Mesenchymal stem cell (in vitro differentiated cells and primary cell): Measurements from ENCODE around the gene NOTUM.
A peak's percentile ranks its signal among the peaks of the same experiment; 100 is the strongest.

ENCODE experiments used
- DNase-seq: peaks from one replicate; pipeline ENCODE4 v3.0.0-alpha.2; 2013
- H2AFZ ChIP-seq: one replicate; pipeline ENCODE4 v1.6.1; 2013; ENCODE audit warnings: low read depth, mild to moderate bottlenecking, control low read depth, inconsistent platforms, low read length, moderate library complexity
- H2AK5ac ChIP-seq: 2 replicates; pipeline ENCODE4 v1.6.1; 2013; ENCODE audit warnings: low read length, moderate library complexity, mild to moderate bottlenecking, inconsistent platforms; ENCODE audit not compliant: severe bottlenecking
- H2BK120ac ChIP-seq: one replicate; pipeline ENCODE4 v1.6.1; 2013; ENCODE audit warnings: low read depth, mild to moderate bottlenecking, inconsistent platforms, low read length, moderate library complexity
- H2BK12ac ChIP-seq, 2 experiments: one replicate each; pipeline ENCODE4 v1.6.1; 2013; ENCODE audit warnings: inconsistent platforms in 2 of 2, low read length in 2 of 2, mild to moderate bottlenecking in 2 of 2, moderate library complexity in 2 of 2, control low read depth in 1 of 2
- H2BK15ac ChIP-seq: one replicate; pipeline ENCODE4 v1.6.1; 2013; ENCODE audit warnings: mild to moderate bottlenecking, low read depth, inconsistent platforms; ENCODE audit not compliant: poor library complexity, severe bottlenecking
- H2BK5ac ChIP-seq: 2 replicates; pipeline ENCODE4 v1.6.1; 2013; ENCODE audit warnings: low read depth, mild to moderate bottlenecking, low read length, control low read depth, inconsistent platforms; ENCODE audit not compliant: poor library complexity, severe bottlenecking
- H3K14ac ChIP-seq, 2 experiments: one replicate each; pipeline ENCODE4 v1.6.1; 2013; ENCODE audit warnings: inconsistent platforms in 2 of 2, low read length in 2 of 2, control low read depth in 1 of 2, mild to moderate bottlenecking in 1 of 2, moderate library complexity in 1 of 2
- H3K18ac ChIP-seq, 2 experiments: one replicate each; pipeline ENCODE4 v1.6.1; 2013; ENCODE audit warnings: inconsistent platforms in 2 of 2, low read length in 2 of 2, control low read depth in 1 of 2, low read depth in 1 of 2, mild to moderate bottlenecking in 1 of 2
- H3K23ac ChIP-seq, 2 experiments: one replicate each; pipeline ENCODE4 v1.6.1; 2013; ENCODE audit warnings: inconsistent platforms in 2 of 2, low read length in 2 of 2, mild to moderate bottlenecking in 2 of 2, moderate library complexity in 2 of 2, control low read depth in 1 of 2
- H3K27ac ChIP-seq: 2 replicates; pipeline ENCODE4 v1.5.1; 2013; ENCODE audit warnings: mild to moderate bottlenecking, moderate library complexity, low read length, control low read depth, inconsistent platforms; ENCODE audit not compliant: poor library complexity, severe bottlenecking
- H3K27me3 ChIP-seq, 2 experiments: 2 replicates each; pipeline versions ENCODE4 v1.6.1 to v1.7.0; 2013; ENCODE audit warnings: low read length in 2 of 2, mild to moderate bottlenecking in 2 of 2, moderate library complexity in 2 of 2, control low read depth in 1 of 2, inconsistent platforms in 1 of 2; ENCODE audit not compliant: control insufficient read depth in 1 of 2, insufficient read depth in 1 of 2
- H3K36me3 ChIP-seq, 2 experiments: 2 replicates each; pipeline versions ENCODE4 v1.6.1 to v1.7.0; 2013; ENCODE audit warnings: low read length in 2 of 2, control low read depth in 1 of 2, inconsistent platforms in 1 of 2, low read depth in 1 of 2, mild to moderate bottlenecking in 1 of 2; ENCODE audit not compliant: insufficient read depth in 2 of 2, control insufficient read depth in 1 of 2
- H3K4ac ChIP-seq, 2 experiments: one replicate each; pipeline ENCODE4 v1.6.1; 2013; ENCODE audit warnings: inconsistent platforms in 2 of 2, low read length in 2 of 2, mild to moderate bottlenecking in 2 of 2, moderate library complexity in 2 of 2, control low read depth in 1 of 2, low read depth in 1 of 2
- H3K4me1 ChIP-seq: 2 replicates; pipeline ENCODE4 v1.6.1; 2013; ENCODE audit warnings: low read depth, low read length, control low read depth; ENCODE audit not compliant: control insufficient read depth, insufficient read depth
- H3K4me2 ChIP-seq: 2 replicates; pipeline ENCODE4 v1.6.1; 2013; ENCODE audit warnings: low read length, mild to moderate bottlenecking, inconsistent platforms; ENCODE audit not compliant: poor library complexity, severe bottlenecking
- H3K4me3 ChIP-seq, 2 experiments: 2 replicates each; pipeline versions ENCODE4 v1.5.1 to v1.7.0; 2013; ENCODE audit warnings: low read length in 2 of 2, mild to moderate bottlenecking in 2 of 2, control low read depth in 1 of 2, low read depth in 1 of 2; ENCODE audit not compliant: insufficient read depth in 1 of 2
- H3K79me1 ChIP-seq: replicated peaks from 2 replicates; pipeline ENCODE4 v1.6.1; 2013; ENCODE audit warnings: mild to moderate bottlenecking, control low read depth, low read length, inconsistent platforms; ENCODE audit not compliant: poor library complexity, severe bottlenecking
- H3K9ac ChIP-seq: 2 replicates; pipeline ENCODE4 v1.7.0; 2013; ENCODE audit warnings: mild to moderate bottlenecking, low read length, moderate library complexity
- H3K9me3 ChIP-seq: 2 replicates; pipeline ENCODE4 v1.7.0; 2013; ENCODE audit warnings: mild to moderate bottlenecking, low read length; ENCODE audit not compliant: control insufficient read depth
- H4K8ac ChIP-seq: one replicate; pipeline ENCODE4 v1.6.1; 2013; ENCODE audit warnings: inconsistent platforms, mild to moderate bottlenecking, low read length, moderate library complexity
- H4K91ac ChIP-seq: one replicate; pipeline ENCODE4 v1.6.1; 2013; ENCODE audit warnings: mild to moderate bottlenecking, low read length, inconsistent platforms
- WGBS: methylation state at CpG from one replicate; pipeline ENCODE4 v1.1.7; 2013; ENCODE audit warnings: mixed read lengths; 5-methylcytosine and 5-hydroxymethylcytosine counted together

NOTUM gene

DNA sequence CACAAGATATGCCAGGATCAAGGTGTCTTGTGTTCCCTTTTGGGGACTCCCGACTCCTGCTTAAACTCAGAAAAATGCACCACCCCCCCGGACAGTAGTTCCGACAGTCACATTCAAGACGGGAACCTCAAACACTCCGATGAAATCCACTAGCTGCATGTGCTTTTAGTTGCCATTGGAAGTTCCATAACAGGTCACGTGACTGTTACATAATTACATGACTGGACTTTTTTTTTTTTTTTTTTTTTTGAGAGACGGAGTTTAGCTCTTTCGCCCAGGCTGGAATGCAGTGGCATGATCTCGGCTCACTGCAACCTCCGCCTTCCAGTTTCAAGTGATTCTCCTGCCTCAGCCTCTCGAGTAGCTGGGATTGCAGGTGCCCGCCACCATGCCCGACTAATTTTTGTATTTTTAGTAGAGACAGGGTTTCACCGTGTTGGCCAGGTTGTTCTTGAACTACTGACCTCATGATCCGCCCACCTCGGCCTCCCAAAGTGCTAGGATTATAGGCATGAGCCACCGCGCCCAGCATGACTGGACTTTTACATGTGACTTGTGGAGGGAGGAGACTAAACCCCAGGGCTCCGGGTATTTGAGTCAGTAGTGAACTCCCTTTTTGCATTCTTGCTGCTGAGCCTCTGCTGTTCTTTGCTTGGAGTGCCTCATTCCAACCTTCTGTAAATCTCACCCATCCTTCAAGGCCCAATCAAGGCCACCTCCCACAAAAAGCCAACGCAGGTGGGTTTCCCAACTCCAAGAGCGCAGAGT is 44.6 kb downstream of the NOTUM start:
- Histone ChIP-seq H2AK5ac (no peak overlapping the region), H4K91ac (no peak overlapping the region), H4K8ac (no peak overlapping the region), H3K79me1 (peaks cover 35% of the 10 kb centered on the region), H3K27ac (peak overlapping the region; percentile 11), H3K14ac (no peak overlapping the region), H2BK120ac (no peak overlapping the region), H2BK15ac (no peak overlapping the region), H2AFZ (no peak overlapping the region), H3K23ac (no peak overlapping the region), H3K9me3 (no peaks in the 10 kb centered on the region), H3K27me3 (no peaks in the 10 kb centered on the region), H3K18ac (no peak overlapping the region), H3K9ac (peak overlapping the region; percentile 85), H3K4me1 (peaks cover 23% of the 10 kb centered on the region), H3K4ac (no peak overlapping the region), H3K36me3 (peaks cover 71 to 73% of the 10 kb centered on the region in 2 experiments), H2BK5ac (no peak overlapping the region), H3K4me2 (peak overlapping the region; percentile 84), H2BK12ac (no peak overlapping the region), H3K4me3 (peak overlapping the region in 1 of 2 experiments; percentile 80)
- WGBS = 79% methylated on average over 20 of the region's 21 CpGs
- peak; percentile 68 for DNase-seq

DNA sequence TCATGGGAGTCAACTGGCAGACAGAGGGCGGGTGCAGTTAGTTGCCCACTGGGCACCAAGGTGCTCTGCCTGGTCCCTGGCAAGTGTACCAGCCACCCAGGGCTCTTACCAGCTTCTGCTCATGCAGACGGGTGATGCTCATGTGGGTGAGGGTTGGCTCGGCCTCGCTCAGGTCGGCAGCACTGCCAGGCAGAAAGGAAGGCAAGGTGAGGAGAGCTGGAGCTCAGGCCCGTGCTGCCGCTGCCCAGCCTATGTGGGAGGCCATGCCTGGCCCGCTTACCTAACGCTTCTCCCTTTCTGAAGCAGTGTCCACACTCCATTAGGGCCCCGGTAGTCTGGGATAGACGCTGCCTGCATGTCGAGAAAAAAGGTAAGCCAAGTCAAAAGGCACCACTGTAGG is 45.7 kb downstream of the NOTUM start:
- no peak overlapping the region for H2BK12ac ChIP-seq
- H3K27ac ChIP-seq = no peak overlapping the region
- peaks cover 61 to 62% of the 10 kb centered on the region in 2 experiments for H3K36me3 ChIP-seq
- no peak overlapping the region for H2AFZ ChIP-seq
- H2BK120ac ChIP-seq = no peak overlapping the region
- no peak overlapping the region for H3K4me2 ChIP-seq
- peaks cover 16% of the 10 kb centered on the region for H3K4me1 ChIP-seq
- H3K79me1 ChIP-seq = peaks cover 35% of the 10 kb centered on the region
- no peak overlapping the region for H2BK5ac ChIP-seq
- no peak overlapping the region for H2BK15ac ChIP-seq
- H3K23ac ChIP-seq = no peak overlapping the region
- no peak overlapping the region for H2AK5ac ChIP-seq
- H3K9me3 ChIP-seq = no peaks in the 10 kb centered on the region
- H4K8ac ChIP-seq = no peak overlapping the region
- H4K91ac ChIP-seq = no peak overlapping the region
- H3K27me3 ChIP-seq = no peaks in the 10 kb centered on the region
- DNase-seq = no peak
- 97% methylated on average over 12 of the region's 12 CpGs for WGBS
- no peak overlapping the region for H3K14ac ChIP-seq
- H3K4me3 ChIP-seq = no peak overlapping the region
- no peak overlapping the region for H3K4ac ChIP-seq
- H3K9ac ChIP-seq = no peak overlapping the region
- H3K18ac ChIP-seq = no peak overlapping the region

DNA sequence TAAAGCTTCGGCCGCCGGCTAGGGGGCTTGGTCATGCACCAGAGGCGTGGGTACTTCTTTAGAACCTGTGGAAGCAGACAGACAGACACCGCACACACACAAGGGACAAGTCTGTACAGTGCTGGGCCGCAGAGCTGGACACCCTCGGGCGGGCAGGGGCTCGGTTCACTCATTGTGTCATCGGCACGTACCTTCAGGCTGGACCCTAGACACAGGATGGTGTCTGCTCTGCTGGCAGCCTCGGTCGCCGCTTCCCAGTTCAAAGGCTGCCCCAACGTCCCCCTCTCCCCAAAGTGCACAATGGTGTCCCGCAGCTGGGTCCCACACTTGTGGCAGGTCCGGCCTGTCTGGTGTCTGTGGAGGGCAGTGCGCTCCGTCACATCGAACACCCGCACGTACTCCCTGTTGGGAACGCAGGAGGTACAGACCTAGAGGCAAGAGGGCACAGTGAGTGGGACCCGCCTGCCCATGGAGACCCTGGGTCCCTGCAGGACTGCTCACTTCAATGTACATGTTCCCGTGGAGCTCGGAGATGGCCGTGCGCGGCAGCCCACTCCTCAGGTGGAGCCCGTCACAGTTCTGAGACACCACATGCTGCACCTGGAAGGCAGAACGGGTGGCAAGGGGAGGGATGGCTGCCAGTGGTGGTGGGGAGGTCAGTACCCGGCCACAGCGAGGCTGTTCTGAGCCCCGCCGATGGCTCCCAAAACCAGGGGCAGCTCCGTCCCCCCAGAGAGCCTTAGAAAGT is 46.7 kb downstream of the NOTUM start:
- Histone ChIP-seq H3K36me3 (peaks cover 52% of the 10 kb centered on the region in 2 experiments), H3K27me3 (no peaks in the 10 kb centered on the region), H3K79me1 (peaks cover 39% of the 10 kb centered on the region), H3K9ac (no peak overlapping the region), H3K27ac (no peak overlapping the region), H3K23ac (no peak overlapping the region), H2AK5ac (no peak overlapping the region), H4K8ac (no peak overlapping the region), H2BK15ac (no peak overlapping the region), H3K9me3 (no peaks in the 10 kb centered on the region), H2AFZ (no peak overlapping the region), H2BK120ac (no peak overlapping the region), H3K4me2 (no peak overlapping the region), H2BK12ac (no peak overlapping the region), H3K4ac (no peak overlapping the region), H3K4me1 (peaks cover 24% of the 10 kb centered on the region), H3K4me3 (no peak overlapping the region), H4K91ac (no peak overlapping the region), H3K14ac (no peak overlapping the region), H2BK5ac (no peak overlapping the region), H3K18ac (no peak overlapping the region)
- WGBS = 98% methylated on average over 36 of the region's 36 CpGs
- no peak for DNase-seq

DNA sequence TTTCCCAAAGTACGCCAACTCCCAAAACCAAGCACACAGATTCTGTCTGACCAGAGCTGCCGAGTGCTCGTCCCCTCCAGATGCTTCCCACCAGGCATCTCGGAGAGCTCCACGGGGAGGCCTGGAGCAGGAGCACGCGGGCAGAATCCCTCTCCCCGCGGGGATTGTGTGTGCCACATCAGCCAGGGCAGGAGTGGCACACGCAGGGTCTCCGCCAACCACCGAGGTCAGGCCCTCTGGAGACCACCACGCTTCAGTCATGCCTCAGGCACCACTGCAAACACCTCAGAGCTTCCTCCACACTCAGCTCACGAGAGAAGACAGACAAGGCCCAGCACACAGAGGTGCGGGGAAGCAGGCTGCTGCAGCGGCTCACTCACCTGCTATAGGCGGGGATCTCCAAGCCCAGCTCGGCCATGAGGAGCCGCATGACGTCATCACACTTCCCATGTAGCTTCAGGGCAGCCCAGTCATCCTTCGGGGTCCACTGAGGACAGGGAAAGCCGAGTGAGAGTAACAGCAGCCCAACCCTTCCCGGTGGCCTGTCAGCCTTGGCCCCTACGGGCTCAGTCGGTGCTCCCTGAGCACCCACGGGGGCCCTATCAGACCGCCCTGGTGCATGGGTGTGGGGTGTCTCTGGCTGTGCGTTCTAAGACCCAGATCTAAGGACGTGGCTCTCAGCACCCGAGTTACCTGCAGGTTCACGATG is 47.4 kb downstream of the NOTUM start:
- Histone ChIP-seq H3K9ac (no peak overlapping the region), H4K8ac (no peak overlapping the region), H2BK5ac (no peak overlapping the region), H3K79me1 (peaks cover 39% of the 10 kb centered on the region), H2AK5ac (no peak overlapping the region), H3K27ac (no peak overlapping the region), H3K4ac (no peak overlapping the region), H3K4me3 (no peak overlapping the region), H3K36me3 (peaks cover 49 to 52% of the 10 kb centered on the region in 2 experiments), H2BK120ac (no peak overlapping the region), H3K23ac (no peak overlapping the region), H2BK15ac (no peak overlapping the region), H3K27me3 (no peaks in the 10 kb centered on the region), H3K9me3 (no peaks in the 10 kb centered on the region), H3K4me1 (peaks cover 24% of the 10 kb centered on the region), H3K18ac (no peak overlapping the region), H4K91ac (no peak overlapping the region), H2AFZ (no peak overlapping the region), H2BK12ac (no peak overlapping the region), H3K14ac (no peak overlapping the region), H3K4me2 (no peak overlapping the region)
- 96% methylated on average over 31 of the region's 31 CpGs for WGBS
- no peak for DNase-seq
